B cell (primary cell): ENCODE measurements around the gene ADM2. TPM values are rescaled to one million over a fixed set of nuclear protein-coding genes. Genes with fewer than 3 reads are reported as not detected.

Source experiments
- ATAC-seq: fragments of 200-7000 bp; cut with Tn5 transposase; one replicate; pipeline ENCODE4 v1.10.0; 2021; ENCODE audit warnings: low read depth, mild to moderate bottlenecking, moderate number of reproducible peaks, moderate library complexity
- CTCF ChIA-PET: fragments of 350-600 bp; sonication (Branson Sonifier 250); formaldehyde crosslinking; loops from one replicate; lab custom pipeline; 2021; ENCODE audit warnings: antibody characterized with exemption, inconsistent platforms; lab: Charles Lee
- POLR2A ChIA-PET: fragments of 350-600 bp; sonication (Branson Sonifier 250); formaldehyde crosslinking; loops from one replicate; lab custom pipeline; 2021; ENCODE audit warnings: antibody characterized with exemption; lab: Charles Lee
- DNase-seq: peaks from one replicate; pipeline ENCODE4 v3.0.0; 2013
- H2AFZ ChIP-seq: 2 replicates; pipeline ENCODE4 v1.6.1; 2012; ENCODE audit warnings: mild to moderate bottlenecking, low read depth, low read length; ENCODE audit not compliant: insufficient read depth, poor library complexity, severe bottlenecking
- H3K27ac ChIP-seq, 2 donors: 1 replicate in 1 of 2; 2 replicates in 1 of 2; pipeline ENCODE4 v1.5.1; 2012 to 2013; ENCODE audit warnings: low read length in 2 of 2, mild to moderate bottlenecking in 2 of 2, moderate library complexity in 1 of 2
- H3K27me3 ChIP-seq, 4 experiments: fragments of 200-600 bp in 1 of 4; sonication (generic) in 1 of 4; replicated peaks in 1 of 4; 1 replicate in 2 of 4; 2 replicates in 2 of 4; pipeline versions ENCODE4 v1.6.1 to v1.7.0; 2013 to 2016; ENCODE audit warnings: low read length in 3 of 4, mild to moderate bottlenecking in 2 of 4, mixed read lengths in 1 of 4, moderate library complexity in 1 of 4; ENCODE audit not compliant: insufficient read depth in 4 of 4, control insufficient read depth in 3 of 4; ENCODE audit errors: control extremely low read depth in 1 of 4
- H3K36me3 ChIP-seq, 2 experiments: replicated peaks in 1 of 2; 1 replicate in 1 of 2; 2 replicates in 1 of 2; pipeline versions ENCODE4 v1.6.1 to v1.7.1; 2013; ENCODE audit warnings: low read length in 1 of 2; ENCODE audit not compliant: insufficient read depth in 2 of 2, control insufficient read depth in 1 of 2; ENCODE audit errors: control extremely low read depth in 1 of 2, extremely low read depth in 1 of 2
- H3K4me1 ChIP-seq, 2 donors: fragments of 200-600 bp in 1 of 2; sonication (generic) in 1 of 2; 1 replicate in 1 of 2; 2 replicates in 1 of 2; pipeline versions ENCODE4 v1.5.1 to v1.6.1; 2013 to 2017; ENCODE audit warnings: low read length in 2 of 2; ENCODE audit not compliant: control insufficient read depth in 2 of 2, insufficient read depth in 2 of 2
- H3K4me2 ChIP-seq: replicated peaks from 2 replicates; pipeline ENCODE3; 2012; ENCODE audit warnings: mild to moderate bottlenecking, low read depth, low read length; ENCODE audit not compliant: poor library complexity, severe bottlenecking
- H3K4me3 ChIP-seq, 5 experiments: fragments of 200-600 bp in 1 of 5; sonication (generic) in 1 of 5; 1 replicate in 3 of 5; 2 replicates in 2 of 5; pipeline versions ENCODE4 v1.5.1 to v1.7.0; 2011 to 2016; ENCODE audit warnings: low read length in 4 of 5, mild to moderate bottlenecking in 4 of 5, low read depth in 2 of 5, control low read depth in 1 of 5, moderate library complexity in 1 of 5; ENCODE audit not compliant: insufficient read depth in 1 of 5; ENCODE audit errors: control extremely low read depth in 1 of 5, extremely low read depth in 1 of 5
- H3K79me2 ChIP-seq: fragments of 200-600 bp; sonication (generic); one replicate; pipeline ENCODE4 v1.6.0; 2016; ENCODE audit warnings: low read length; ENCODE audit not compliant: control insufficient read depth, insufficient read depth
- H3K9ac ChIP-seq: fragments of 200-600 bp; sonication (generic); 2 replicates; pipeline ENCODE4 v1.6.1; 2017; ENCODE audit warnings: mild to moderate bottlenecking, low read length, moderate library complexity
- H3K9me3 ChIP-seq, 3 donors: one replicate each; pipeline versions ENCODE4 v1.6.1 to v1.7.1; 2013; ENCODE audit warnings: low read length in 2 of 3; ENCODE audit not compliant: control insufficient read depth in 2 of 3, insufficient read depth in 1 of 3; ENCODE audit errors: control extremely low read depth in 1 of 3
- H4K20me1 ChIP-seq: 2 replicates; pipeline ENCODE4 v1.6.0; 2012; ENCODE audit warnings: mild to moderate bottlenecking, low read length; ENCODE audit not compliant: insufficient read depth, control insufficient read depth, poor library complexity, severe bottlenecking
- H3K27ac Mint-ChIP-seq: one replicate; pipeline ENCODE4 v1.8.0; 2021; ENCODE audit warnings: mixed read lengths
- H3K27me3 Mint-ChIP-seq: one replicate; pipeline ENCODE4 v1.8.0; 2021; ENCODE audit warnings: mixed read lengths
- H3K4me1 Mint-ChIP-seq: one replicate; pipeline ENCODE4 v1.8.0; 2021; ENCODE audit warnings: mixed read lengths
- H3K4me3 Mint-ChIP-seq: one replicate; pipeline ENCODE4 v1.8.0; 2021; ENCODE audit warnings: mixed read lengths
- H3K9me3 Mint-ChIP-seq: one replicate; pipeline ENCODE4 v1.8.0; 2022; ENCODE audit warnings: mixed read lengths; ENCODE audit not compliant: insufficient read depth
- CTCF ChIP-seq: fragments of 200-600 bp; IDR thresholded peaks from one replicate; pipeline ENCODE4 v1.8.0; 2022; ENCODE audit warnings: antibody characterized with exemption, mild to moderate bottlenecking
- EZH2 ChIP-seq: IDR thresholded peaks from 2 replicates; pipeline ENCODE4 v1.6.1; 2012; ENCODE audit warnings: borderline replicate concordance, low read depth, mild to moderate bottlenecking, moderate library complexity, low read length; ENCODE audit not compliant: insufficient read depth, poor library complexity, severe bottlenecking
- WGBS: methylation state at CpG from one replicate; pipeline ENCODE4 v1.1.5; 2013; ENCODE audit warnings: missing lambda C conversion rate; ENCODE audit not compliant: insufficient coverage; 5-methylcytosine and 5-hydroxymethylcytosine counted together
- intact Hi-C: fragments of 100-400 bp; cut with micrococcal nuclease; formaldehyde crosslinking; loops from one replicate; pipeline ENCODE4 v1.10.0; 2022
- polyA plus RNA-seq: library from polyadenylated mRNA; depleted of rRNA; stranded (reverse); fragments of >200 nt; gene quantifications from 2 replicates; pipeline ENCODE4 v1.2.3, GENCODE V29; 2012
- total RNA-seq, 2 donors: library from RNA; stranded (reverse); fragments of 120-200 nt in 1 of 2; gene quantifications; 1 replicate in 1 of 2; 2 replicates in 1 of 2; pipeline versions ENCODE4 v1.2.3 to v1.2.4, GENCODE V29; 2013 to 2022

Gene ADM2
- total and polyA plus RNA-seq, 2 donors (not counting 1 experiment from before 2014, with no cell fraction given), result 0.67 to 3.7 TPM

- H3K4me1 ChIP-seq, result peaks cover 12 to 21% of the 10 kb centered on the region in 2 donors
- no peak for TF ChIP-seq CTCF
- H3K9me3 ChIP-seq, result no peaks in the 10 kb centered on the region
- H3K36me3 ChIP-seq, result peaks cover 0 to 32% of the 10 kb centered on the region in 2 experiments
- peaks cover 26% of the 10 kb centered on the region for H3K79me2 ChIP-seq
- intact Hi-C loops, result no loop called here
- ChIA-PET CTCF (interaction anchor here (0.5 to 1.4 kb wide), 4 partner anchors 17 to 149 kb away, joined by 3 to 4 read pairs (median 4); partner anchors contain the start of genes MIOX and SYCE3), POLR2A (interaction anchor here (0.8 kb wide), 1 partner anchor 102 kb away, joined by 3 read pairs; no protein-coding TSS in a partner anchor)
- no peak overlapping the region for H3K4me3 ChIP-seq
- no peak overlapping the region for H2AFZ ChIP-seq
- H3K9ac ChIP-seq, result no peak overlapping the region
- H3K4me2 ChIP-seq, result no peak overlapping the region
- 98% methylated on average over 15 of the region's 26 CpGs for WGBS
- no peaks in the 10 kb centered on the region for H3K9me3 Mint-ChIP-seq
- peak; percentile 31 for DNase-seq
- no peak overlapping the region for H3K27ac ChIP-seq
- ATAC-seq, result no peak
- no peak overlapping the region for H3K4me3 Mint-ChIP-seq
- H3K27me3 Mint-ChIP-seq, result no peaks in the 10 kb centered on the region
- peaks cover 18% of the 10 kb centered on the region for H3K4me1 Mint-ChIP-seq
- H4K20me1 ChIP-seq, result peaks cover 30% of the 10 kb centered on the region
- H3K27me3 ChIP-seq, result no peaks in the 10 kb centered on the region
- no peak overlapping the region for H3K27ac Mint-ChIP-seq
Measured at GRCh38 chr22:50503475-50504145, 22.3 kb downstream of the ADM2 start.

GRCh38 chr22:50504369-50505211 lies 23.2 kb downstream of the ADM2 start:
- DNase-seq, result peak; percentile 22
- H3K36me3 ChIP-seq, result peaks cover 0 to 32% of the 10 kb centered on the region in 2 experiments
- no peak overlapping the region for H3K27ac ChIP-seq
- H2AFZ ChIP-seq, result no peak overlapping the region
- no peak overlapping the region for H3K4me2 ChIP-seq
- H3K27me3 ChIP-seq, result no peaks in the 10 kb centered on the region
- no peaks in the 10 kb centered on the region for H3K9me3 ChIP-seq
- POLR2A ChIA-PET, result no interaction called here
- Mint-ChIP-seq H3K4me1 (peaks cover 26% of the 10 kb centered on the region), H3K4me3 (no peak overlapping the region), H3K27ac (no peak overlapping the region), H3K9me3 (no peaks in the 10 kb centered on the region), H3K27me3 (no peaks in the 10 kb centered on the region)
- H3K79me2 ChIP-seq, result peaks cover 36% of the 10 kb centered on the region
- H3K4me1 ChIP-seq, result peaks cover 19 to 29% of the 10 kb centered on the region in 2 donors
- H4K20me1 ChIP-seq, result peaks cover 30% of the 10 kb centered on the region
- TF ChIP-seq EZH2, result no peak
- TF ChIP-seq CTCF, result no peak
- CTCF ChIA-PET, result interaction anchor here (0.5 to 0.9 kb wide), 2 partner anchors 78 to 150 kb away, joined by 3 to 5 read pairs; no protein-coding TSS in a partner anchor
- 95% methylated on average over 37 of the region's 44 CpGs for WGBS
- H3K4me3 ChIP-seq, result no peak overlapping the region
- intact Hi-C loops, result loop anchor here (5.0 kb wide), 1 partner anchor 162 kb away; the partner anchor contains the start of gene PPP6R2
- no peak overlapping the region for H3K9ac ChIP-seq
- no peak for ATAC-seq
